ENCODE results near the gene RASGRF2. TPM values are rescaled to one million over a fixed set of nuclear protein-coding genes. Genes with fewer than 3 reads are reported as not detected.
A peak's percentile ranks its signal among the peaks of the same experiment; 100 is the strongest.

The RASGRF2 gene
- total RNA-seq, 1 experiment from 2014 or later: 0.48 TPM

DNA sequence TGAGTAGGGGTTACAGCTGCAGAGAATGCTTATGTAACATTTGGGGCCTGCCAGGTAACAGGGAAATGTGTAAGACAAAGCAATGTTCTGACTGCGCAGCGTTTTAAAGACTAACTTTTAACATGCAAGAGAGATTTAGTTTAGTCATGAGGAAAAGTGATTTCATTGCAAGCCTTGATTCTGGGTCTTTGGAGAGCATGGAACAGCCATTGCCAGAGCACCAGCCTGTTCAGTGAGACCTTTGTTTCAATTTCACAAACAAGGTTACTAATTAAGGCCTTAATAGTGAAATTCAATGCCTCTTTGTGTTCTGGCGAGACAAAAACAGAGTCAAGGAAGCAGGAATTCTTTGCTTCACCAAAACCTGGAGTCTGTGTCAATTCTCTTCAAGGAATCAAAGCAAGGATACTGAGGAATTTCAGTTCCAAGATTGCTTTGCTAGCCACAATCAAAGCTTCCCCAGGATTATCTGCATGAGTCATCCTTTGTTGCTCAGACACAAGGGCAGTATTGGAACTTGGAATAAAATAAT, 287.3 kb downstream of the RASGRF2 start:
- TF ChIP-seq EZH2 (IDR thresholded peaks at IDR 0.05; ENCODE audit: low read depth): no peak
- TF ChIP-seq, protein P1, sequence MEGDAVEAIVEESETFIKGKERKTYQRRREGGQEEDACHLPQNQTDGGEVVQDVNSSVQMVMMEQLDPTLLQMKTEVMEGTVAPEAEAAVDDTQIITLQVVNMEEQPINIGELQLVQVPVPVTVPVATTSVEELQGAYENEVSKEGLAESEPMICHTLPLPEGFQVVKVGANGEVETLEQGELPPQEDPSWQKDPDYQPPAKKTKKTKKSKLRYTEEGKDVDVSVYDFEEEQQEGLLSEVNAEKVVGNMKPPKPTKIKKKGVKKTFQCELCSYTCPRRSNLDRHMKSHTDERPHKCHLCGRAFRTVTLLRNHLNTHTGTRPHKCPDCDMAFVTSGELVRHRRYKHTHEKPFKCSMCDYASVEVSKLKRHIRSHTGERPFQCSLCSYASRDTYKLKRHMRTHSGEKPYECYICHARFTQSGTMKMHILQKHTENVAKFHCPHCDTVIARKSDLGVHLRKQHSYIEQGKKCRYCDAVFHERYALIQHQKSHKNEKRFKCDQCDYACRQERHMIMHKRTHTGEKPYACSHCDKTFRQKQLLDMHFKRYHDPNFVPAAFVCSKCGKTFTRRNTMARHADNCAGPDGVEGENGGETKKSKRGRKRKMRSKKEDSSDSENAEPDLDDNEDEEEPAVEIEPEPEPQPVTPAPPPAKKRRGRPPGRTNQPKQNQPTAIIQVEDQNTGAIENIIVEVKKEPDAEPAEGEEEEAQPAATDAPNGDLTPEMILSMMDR (conservative IDR thresholded peaks at IDR 0.05): no peak
- intact Hi-C loops (cut with micrococcal nuclease; ENCODE audit: unreplicated experiment): no loop called here
- no peaks in the 10 kb centered on the region for H4K20me1 ChIP-seq (ENCODE audit: insufficient read depth)
- ChIA-PET POLR2A (ENCODE audit: unreplicated experiment) (no interaction called here), CTCF (no interaction called here)
- no peaks in the 10 kb centered on the region; the same call in 1 of the 2 replicates for H3F3A ChIP-seq (ENCODE audit: insufficient read depth, low read depth)
- peaks cover 19% of the 10 kb centered on the region for H3K4me1 ChIP-seq (replicated peaks; ENCODE audit: insufficient read depth)
- DNase-seq: no peak
- H3K9me3 ChIP-seq (ENCODE audit: insufficient read depth, low read depth): no peaks in the 10 kb centered on the region
- H3K4me3 ChIP-seq: no peak overlapping the region
- H3K27ac ChIP-seq: no peak overlapping the region
- no peaks in the 10 kb centered on the region for H3K36me3 ChIP-seq (ENCODE audit: low read depth)
- no peaks in the 10 kb centered on the region for H3K27me3 ChIP-seq (ENCODE audit: insufficient read depth, low read depth)
- BruUV-seq (replicated peaks): no TSS peak
- no peak overlapping the region for H2AFZ ChIP-seq
- no peaks in the 10 kb centered on the region for H3K79me2 ChIP-seq (ENCODE audit: low read depth)
- no peak overlapping the region; the same call in 1 of the 2 replicates for H3K4me2 ChIP-seq
- no peaks in the 10 kb centered on the region for H3K9me2 ChIP-seq (ENCODE audit: insufficient read depth)

DNA sequence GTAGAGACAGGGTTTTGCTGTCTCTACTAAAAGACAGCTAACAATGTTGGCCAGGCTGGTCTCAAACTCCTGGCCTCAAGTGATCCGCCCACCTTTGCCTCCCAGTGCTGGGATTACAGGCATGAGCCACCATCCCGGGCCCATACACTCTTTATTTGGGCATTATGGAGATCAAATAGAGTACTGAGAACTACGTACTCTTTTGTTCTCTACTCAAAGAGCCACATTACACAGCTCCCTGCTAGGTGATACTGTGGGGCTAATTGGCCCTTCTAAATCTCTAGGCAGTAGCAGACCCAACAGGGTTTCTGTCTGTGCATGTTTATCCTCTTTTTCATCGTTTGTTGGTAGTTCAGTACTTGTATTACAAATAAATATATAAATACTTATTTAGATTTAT, 289.1 kb downstream of the RASGRF2 start:
- no peak for TF ChIP-seq EZH2 (IDR thresholded peaks at IDR 0.05; ENCODE audit: low read depth)
- TF ChIP-seq, protein P1 (conservative IDR thresholded peaks at IDR 0.05): no peak
- Histone ChIP-seq H3K9me2 (ENCODE audit: insufficient read depth) (no peaks in the 10 kb centered on the region), H3K27me3 (ENCODE audit: insufficient read depth, low read depth) (no peaks in the 10 kb centered on the region), H3K4me1 (replicated peaks; ENCODE audit: insufficient read depth) (peaks cover 19% of the 10 kb centered on the region), H4K20me1 (ENCODE audit: insufficient read depth) (no peaks in the 10 kb centered on the region), H3K4me2 (no peak overlapping the region), H3K79me2 (ENCODE audit: low read depth) (no peaks in the 10 kb centered on the region), H3K36me3 (ENCODE audit: low read depth) (no peaks in the 10 kb centered on the region), H3K4me3 (no peak overlapping the region), H3K27ac (0 out of 2 replicates have a peak overlapping the region, but pooled peaks have one; percentile 14), H3K9me3 (ENCODE audit: insufficient read depth, low read depth) (no peaks in the 10 kb centered on the region), H2AFZ (no peak overlapping the region), H3F3A (ENCODE audit: insufficient read depth, low read depth) (no peaks in the 10 kb centered on the region; the same call in 1 of the 2 replicates)
- no TSS peak for BruUV-seq (replicated peaks)
- POLR2A ChIA-PET (ENCODE audit: unreplicated experiment): no interaction called here
- DNase-seq: no peak
- CTCF ChIA-PET: interaction anchor here (0.6 kb wide), 1 partner anchor 829 kb away, joined by 4 read pairs; no protein-coding TSS in a partner anchor
- intact Hi-C loops (cut with micrococcal nuclease; ENCODE audit: unreplicated experiment): no loop called here

DNA sequence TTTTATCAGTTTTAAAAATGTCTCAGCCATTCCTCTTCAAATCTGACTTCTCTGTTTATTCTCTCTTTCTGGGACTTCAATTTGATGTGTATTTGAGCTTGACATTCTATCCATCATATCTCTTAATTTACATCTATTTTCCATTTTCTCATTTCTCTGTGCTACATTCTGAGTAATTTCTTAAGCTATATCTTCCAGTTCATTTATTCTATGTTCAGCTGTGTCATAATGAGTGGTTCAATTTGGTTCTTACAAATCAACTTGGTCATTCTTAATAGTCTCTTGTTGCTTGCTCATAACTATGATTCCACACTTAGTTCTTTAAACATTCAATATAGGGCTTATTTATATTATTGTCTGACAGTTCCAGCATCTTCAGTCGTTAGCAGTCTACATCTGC, 289.8 kb downstream of the RASGRF2 start:
- Histone ChIP-seq H3K9me2 (ENCODE audit: insufficient read depth) (no peaks in the 10 kb centered on the region), H3K79me2 (ENCODE audit: low read depth) (no peaks in the 10 kb centered on the region), H3K4me1 (replicated peaks; ENCODE audit: insufficient read depth) (peaks cover 19% of the 10 kb centered on the region), H3K4me2 (no peak overlapping the region), H3K9me3 (ENCODE audit: insufficient read depth, low read depth) (no peaks in the 10 kb centered on the region), H4K20me1 (ENCODE audit: insufficient read depth) (no peaks in the 10 kb centered on the region), H3K27me3 (ENCODE audit: insufficient read depth, low read depth) (no peaks in the 10 kb centered on the region), H3K4me3 (no peak overlapping the region), H3K36me3 (ENCODE audit: low read depth) (no peaks in the 10 kb centered on the region), H3K27ac (peak overlapping the region; percentile 14), H2AFZ (no peak overlapping the region), H3F3A (ENCODE audit: insufficient read depth, low read depth) (no peaks in the 10 kb centered on the region; the same call in 1 of the 2 replicates)
- no peak for DNase-seq
- ChIA-PET CTCF (interaction anchor here (0.6 to 0.7 kb wide), 2 partner anchors 87 to 484 kb away, joined by 3 read pairs; no protein-coding TSS in a partner anchor), POLR2A (ENCODE audit: unreplicated experiment) (no interaction called here)
- BruUV-seq (replicated peaks): no TSS peak
- TF ChIP-seq, protein P1 (conservative IDR thresholded peaks at IDR 0.05): no peak
- TF ChIP-seq EZH2 (IDR thresholded peaks at IDR 0.05; ENCODE audit: low read depth): no peak
- intact Hi-C loops (cut with micrococcal nuclease; ENCODE audit: unreplicated experiment): no loop called here
